ENCODE data around the gene PACRG.

Gene PACRG

GRCh38 chr6:162713974-162714780, 13.6 kb upstream of the PACRG start:
- no peak for TF ChIP-seq CTCF (IDR thresholded peaks at IDR 0.05; ENCODE audit: control insufficient read depth, insufficient read depth, low read depth, low read length, missing control alignments)
- DNase-seq (ENCODE audit: low read depth), result no peak
- no peak overlapping the region for H3K4me3 ChIP-seq (ENCODE audit: control insufficient read depth, low read depth, low read length)

- DNase-seq (ENCODE audit: low read depth), result no peak
- H3K4me3 ChIP-seq (ENCODE audit: control insufficient read depth, low read depth, low read length), result no peak overlapping the region
- no peak for TF ChIP-seq CTCF (IDR thresholded peaks at IDR 0.05; ENCODE audit: control insufficient read depth, insufficient read depth, low read depth, low read length, missing control alignments)
Observed at GRCh38 chr6:162715601-162716000, 12.2 kb upstream of the PACRG start.

GRCh38 chr6:162719528-162719927, 8.2 kb upstream of the PACRG start:
- no peak for TF ChIP-seq CTCF (IDR thresholded peaks at IDR 0.05; ENCODE audit: control insufficient read depth, insufficient read depth, low read depth, low read length, missing control alignments)
- H3K4me3 ChIP-seq (ENCODE audit: control insufficient read depth, low read depth, low read length), result no peak overlapping the region
- no peak for DNase-seq (ENCODE audit: low read depth)

- TF ChIP-seq CTCF (IDR thresholded peaks at IDR 0.05; ENCODE audit: control insufficient read depth, insufficient read depth, low read depth, low read length, missing control alignments), result no peak
- no peak for DNase-seq (ENCODE audit: low read depth)
- H3K4me3 ChIP-seq (ENCODE audit: control insufficient read depth, low read depth, low read length), result no peak overlapping the region
Observed at GRCh38 chr6:162721404-162721687, 6.4 kb upstream of the PACRG start.

- no peak for DNase-seq (ENCODE audit: low read depth)
- no peak for TF ChIP-seq CTCF (IDR thresholded peaks at IDR 0.05; ENCODE audit: control insufficient read depth, insufficient read depth, low read depth, low read length, missing control alignments)
- no peak overlapping the region for H3K4me3 ChIP-seq (ENCODE audit: control insufficient read depth, low read depth, low read length)
Observed at GRCh38 chr6:162722226-162722625, 5.5 kb upstream of the PACRG start.

- TF ChIP-seq CTCF (IDR thresholded peaks at IDR 0.05; ENCODE audit: control insufficient read depth, insufficient read depth, low read depth, low read length, missing control alignments), result no peak
- no peak overlapping the region for H3K4me3 ChIP-seq (ENCODE audit: control insufficient read depth, low read depth, low read length)
- no peak for DNase-seq (ENCODE audit: low read depth)
Observed at GRCh38 chr6:162722633-162723032, 5.1 kb upstream of the PACRG start.
